GM18507 (cell line): ENCODE results near the gene BRCA2.
"Not testable (repeated sequence)": the region's sequence is repeated elsewhere in the genome, so short reads cannot be mapped to it uniquely, and the experiment has no call there.

Source experiments
- DNase-seq: peaks from one replicate; pipeline ENCODE4 v3.0.0; 2011; ENCODE audit warnings: low read depth; ENCODE audit not compliant: insufficient read length; ENCODE audit errors: extremely low spot score
- FAIRE-seq: peaks from 2 replicates; lab custom pipeline; 2011; peaks lifted over from hg19 to GRCh38; lab: Jason Lieb, UNC

BRCA2 gene

GRCh38 chr13:32305646-32306045 lies 9.7 kb upstream of the BRCA2 start:
- no peak for FAIRE-seq

GRCh38 chr13:32309312-32310133 lies 5.8 kb upstream of the BRCA2 start:
- DNase-seq (no peak), FAIRE-seq (no peak)

More at GRCh38 chr13:32305646-32306045, 9.7 kb upstream of the BRCA2 start:
- DNase-seq: no peak

DNA sequence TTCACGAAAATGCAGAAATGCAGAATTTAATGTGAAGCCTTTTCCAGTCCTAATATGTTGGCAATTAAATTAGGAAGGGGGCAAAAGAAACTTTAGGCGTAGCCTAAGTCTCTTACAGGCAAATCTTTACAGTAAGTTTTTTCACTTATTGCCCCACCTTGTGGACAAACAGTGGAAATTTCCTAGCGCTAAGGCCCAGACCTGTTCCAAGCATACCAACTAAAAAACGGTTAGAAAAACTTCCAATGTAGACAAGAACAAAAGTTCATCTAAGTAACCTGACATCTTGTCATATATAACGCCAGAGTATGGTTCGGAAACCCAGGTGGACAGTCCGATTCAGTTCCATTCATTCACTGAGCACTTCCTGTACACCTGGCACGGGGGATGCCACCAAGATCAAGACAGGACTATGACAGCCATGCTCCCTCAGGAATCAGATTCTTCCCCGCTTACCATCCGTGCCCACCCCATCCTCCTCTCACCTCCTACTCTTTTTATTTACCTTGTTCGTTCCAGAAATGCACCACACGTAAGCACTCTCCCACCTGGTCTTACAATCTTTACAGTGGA lies 5.1 kb upstream of the BRCA2 start:
- DNase-seq: no peak
- peak; percentile 91 for FAIRE-seq

DNA sequence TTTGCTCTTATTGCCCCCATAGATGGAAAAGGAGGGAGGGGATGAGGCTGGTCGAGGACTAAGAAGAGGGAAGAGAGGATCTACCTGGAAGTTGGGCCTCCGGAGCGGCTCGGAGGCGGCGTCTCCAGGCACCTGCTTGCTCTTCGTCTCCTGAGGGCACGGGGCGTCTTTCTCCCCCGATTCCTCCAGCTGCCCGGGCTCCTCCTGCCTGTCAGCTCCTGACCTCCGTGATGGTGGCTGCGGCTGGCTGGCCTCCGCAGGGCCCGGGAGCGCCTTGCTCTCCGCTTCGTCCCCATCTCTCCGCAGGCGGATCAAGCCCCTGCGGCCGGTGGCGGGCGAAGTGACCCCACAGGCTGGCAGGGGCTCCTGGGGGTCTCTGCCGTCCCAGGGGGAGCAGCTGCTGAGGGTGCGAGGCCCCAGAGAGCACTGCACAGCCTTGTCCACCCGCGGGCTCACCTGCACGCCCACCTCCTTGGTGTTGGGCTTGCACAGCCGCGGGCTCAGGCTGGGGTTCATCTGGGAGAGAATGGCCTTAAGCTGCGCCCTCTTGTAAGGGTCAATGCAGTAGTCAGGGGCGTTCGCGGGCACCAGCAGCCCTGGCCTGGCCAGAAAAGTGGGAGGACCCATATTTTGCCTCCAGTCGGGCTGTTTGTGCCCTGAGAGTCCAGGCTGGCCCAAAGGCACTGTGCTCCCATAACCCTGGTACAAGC lies 4.0 kb upstream of the BRCA2 start:
- FAIRE-seq: no peak
- no peak for DNase-seq

DNA sequence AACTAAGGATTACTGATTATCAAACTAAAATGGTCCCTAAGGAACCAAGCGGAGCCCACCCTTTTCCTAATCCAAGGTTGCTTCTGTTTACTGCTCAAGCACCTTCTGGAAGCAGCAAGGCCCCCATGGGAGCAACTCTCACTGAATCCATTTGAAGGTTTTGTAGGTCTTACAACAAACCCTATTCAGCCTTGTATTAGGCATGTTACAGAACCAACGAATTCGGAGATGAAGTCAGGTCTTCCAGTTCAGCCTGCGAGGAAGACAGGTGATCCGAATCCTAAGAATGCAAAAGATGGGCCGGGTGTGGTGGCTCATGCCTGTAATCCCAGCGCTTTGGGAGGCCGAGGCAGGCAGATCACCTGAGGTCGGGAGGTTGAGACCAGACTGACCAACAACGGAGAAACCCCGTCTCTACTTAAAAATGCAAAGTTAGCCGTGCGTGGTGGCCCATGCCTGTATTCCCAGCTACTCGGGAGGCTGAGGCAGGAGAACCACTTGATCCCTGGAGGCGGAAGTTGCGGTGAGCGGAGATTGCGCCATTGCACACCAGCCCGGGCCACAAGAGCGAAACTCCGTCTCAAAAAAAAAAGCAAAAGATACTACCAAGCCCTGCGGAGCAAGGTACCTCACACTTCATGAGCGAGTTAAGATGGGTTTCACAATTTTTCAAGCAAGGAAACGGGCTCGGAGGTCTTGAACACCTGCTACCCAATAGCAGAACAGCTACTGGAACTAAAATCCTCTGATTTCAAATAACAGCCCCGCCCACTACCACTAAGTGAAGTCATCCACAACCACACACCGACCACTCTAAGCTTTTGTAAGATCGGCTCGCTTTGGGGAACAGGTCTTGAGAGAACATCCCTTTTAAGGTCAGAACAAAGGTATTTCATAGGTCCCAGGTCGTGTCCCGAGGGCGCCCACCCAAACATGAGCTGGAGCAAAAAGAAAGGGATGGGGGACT lies 754 bp upstream of the BRCA2 start:
- FAIRE-seq: peak; percentile 82
- no peak for DNase-seq

DNA sequence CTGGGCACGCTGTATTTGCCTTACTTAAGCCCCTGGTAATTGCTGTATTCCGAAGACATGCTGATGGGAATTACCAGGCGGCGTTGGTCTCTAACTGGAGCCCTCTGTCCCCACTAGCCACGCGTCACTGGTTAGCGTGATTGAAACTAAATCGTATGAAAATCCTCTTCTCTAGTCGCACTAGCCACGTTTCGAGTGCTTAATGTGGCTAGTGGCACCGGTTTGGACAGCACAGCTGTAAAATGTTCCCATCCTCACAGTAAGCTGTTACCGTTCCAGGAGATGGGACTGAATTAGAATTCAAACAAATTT lies 676 bp downstream of the BRCA2 start:
- DNase-seq (no peak), FAIRE-seq (no peak)

DNA sequence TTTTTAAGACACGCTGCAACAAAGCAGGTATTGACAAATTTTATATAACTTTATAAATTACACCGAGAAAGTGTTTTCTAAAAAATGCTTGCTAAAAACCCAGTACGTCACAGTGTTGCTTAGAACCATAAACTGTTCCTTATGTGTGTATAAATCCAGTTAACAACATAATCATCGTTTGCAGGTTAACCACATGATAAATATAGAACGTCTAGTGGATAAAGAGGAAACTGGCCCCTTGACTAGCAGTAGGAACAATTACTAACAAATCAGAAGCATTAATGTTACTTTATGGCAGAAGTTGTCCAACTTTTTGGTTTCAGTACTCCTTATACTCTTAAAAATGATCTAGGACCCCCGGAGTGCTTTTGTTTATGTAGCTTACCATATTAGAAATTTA lies 1.2 kb downstream of the BRCA2 start:
- DNase-seq (no peak), FAIRE-seq (no peak)

DNA sequence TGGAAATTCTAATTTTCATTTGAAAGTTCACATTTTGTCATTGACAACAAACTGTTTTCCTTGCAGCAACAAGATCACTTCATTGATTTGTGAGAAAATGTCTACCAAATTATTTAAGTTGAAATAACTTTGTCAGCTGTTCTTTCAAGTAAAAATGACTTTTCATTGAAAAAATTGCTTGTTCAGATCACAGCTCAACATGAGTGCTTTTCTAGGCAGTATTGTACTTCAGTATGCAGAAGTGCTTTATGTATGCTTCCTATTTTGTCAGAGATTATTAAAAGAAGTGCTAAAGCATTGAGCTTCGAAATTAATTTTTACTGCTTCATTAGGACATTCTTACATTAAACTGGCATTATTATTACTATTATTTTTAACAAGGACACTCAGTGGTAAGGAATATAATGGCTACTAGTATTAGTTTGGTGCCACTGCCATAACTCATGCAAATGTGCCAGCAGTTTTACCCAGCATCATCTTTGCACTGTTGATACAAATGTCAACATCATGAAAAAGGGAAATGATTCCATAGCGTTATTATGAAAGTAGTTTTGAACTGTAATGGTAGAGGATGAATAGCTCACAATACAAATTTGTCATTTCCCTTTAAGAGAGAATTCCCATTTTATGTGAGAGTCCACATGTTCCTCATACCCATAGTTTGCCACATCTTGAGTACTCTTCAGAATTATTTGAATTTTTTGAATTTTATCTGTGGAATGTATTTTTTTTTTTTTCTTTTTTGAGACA lies 2.6 kb downstream of the BRCA2 start:
- FAIRE-seq: no peak

GRCh38 chr13:32320528-32320927 lies 5.2 kb downstream of the BRCA2 start:
- no peak for DNase-seq
- FAIRE-seq: no peak

More for the DNA sequence above, 2.6 kb downstream of the BRCA2 start:
- no peak for DNase-seq

DNA sequence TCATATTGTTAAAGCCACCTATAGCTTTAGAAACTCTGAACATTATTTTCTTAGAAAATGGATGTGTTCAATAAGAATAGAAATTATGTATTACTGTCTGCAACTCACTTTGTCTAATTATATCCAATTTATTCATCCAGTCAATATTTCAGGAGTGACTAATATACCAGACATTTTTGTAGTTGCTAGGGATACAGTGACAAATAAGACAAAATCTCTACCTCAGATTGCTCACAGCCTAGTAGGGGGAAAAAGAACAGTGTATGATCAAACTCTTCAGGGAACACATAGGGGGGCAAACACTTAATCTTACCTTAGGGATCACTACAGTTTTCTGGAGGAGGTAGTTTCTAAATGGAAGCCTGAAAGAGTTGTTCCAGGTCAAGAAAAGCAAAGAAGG lies 8.6 kb downstream of the BRCA2 start:
- DNase-seq: no peak
- no peak for FAIRE-seq

- no peak for FAIRE-seq
Measured at GRCh38 chr13:32330441-32330840, 15.1 kb downstream of the BRCA2 start.

GRCh38 chr13:32334671-32335070 lies 19.4 kb downstream of the BRCA2 start:
- DNase-seq: no peak
- no peak for FAIRE-seq

More at GRCh38 chr13:32330441-32330840, 15.1 kb downstream of the BRCA2 start:
- no peak for DNase-seq

- FAIRE-seq (peak; percentile 67), DNase-seq (no peak)
Measured at GRCh38 chr13:32340914-32341313, 25.6 kb downstream of the BRCA2 start.

GRCh38 chr13:32347651-32348050 lies 32.3 kb downstream of the BRCA2 start:
- DNase-seq: no peak
- no peak for FAIRE-seq

DNA sequence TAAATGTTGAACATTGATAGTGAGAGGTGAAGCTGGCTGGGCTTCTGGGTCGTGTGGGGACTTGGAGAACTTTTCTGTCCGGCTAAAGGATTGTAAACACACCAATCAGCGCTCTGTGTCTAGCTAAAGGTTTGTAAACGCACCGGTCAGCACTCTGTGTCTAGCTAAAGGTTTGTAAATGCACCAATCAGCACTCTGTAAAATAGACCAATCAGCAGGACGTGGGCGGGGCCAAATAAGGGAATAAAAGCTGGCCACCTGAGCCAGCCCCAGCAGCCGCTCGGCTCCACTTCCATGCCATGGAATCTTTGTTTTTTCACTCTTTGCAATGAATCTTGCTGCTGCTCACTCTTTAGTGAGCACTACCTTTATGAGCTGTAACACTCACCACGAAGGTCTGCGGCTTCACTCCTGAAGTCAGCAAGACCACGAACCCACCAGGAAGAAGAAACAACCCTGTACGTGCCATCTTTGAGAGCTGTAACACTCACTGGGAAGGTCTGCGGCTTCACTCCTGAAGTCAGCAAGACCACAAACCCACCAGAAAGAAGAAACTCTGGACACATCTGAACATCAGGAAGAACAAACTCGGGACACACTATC lies 35.6 kb downstream of the BRCA2 start:
- DNase-seq, FAIRE-seq: not testable (repeated sequence)

DNA sequence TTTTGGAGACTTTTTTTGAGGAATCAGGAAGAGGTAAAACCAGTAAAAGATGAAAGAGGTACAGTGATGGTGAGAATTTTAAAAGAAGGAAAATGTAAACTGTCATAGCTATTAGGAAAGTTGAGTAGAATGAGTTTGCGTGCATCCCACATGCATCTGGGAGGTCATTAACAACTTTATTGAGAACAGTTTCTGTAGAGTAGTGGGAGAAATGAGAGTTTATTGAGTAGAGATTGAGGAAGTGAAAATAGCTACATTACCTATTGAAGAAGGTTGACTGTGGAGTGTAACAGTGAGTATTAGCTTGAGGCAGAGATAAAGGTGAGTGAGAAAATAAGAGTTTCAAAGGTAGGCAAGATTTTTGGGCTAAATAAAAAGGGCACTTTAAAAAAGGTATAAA lies 38.7 kb downstream of the BRCA2 start:
- no peak for DNase-seq
- peak; percentile 41 for FAIRE-seq

DNA sequence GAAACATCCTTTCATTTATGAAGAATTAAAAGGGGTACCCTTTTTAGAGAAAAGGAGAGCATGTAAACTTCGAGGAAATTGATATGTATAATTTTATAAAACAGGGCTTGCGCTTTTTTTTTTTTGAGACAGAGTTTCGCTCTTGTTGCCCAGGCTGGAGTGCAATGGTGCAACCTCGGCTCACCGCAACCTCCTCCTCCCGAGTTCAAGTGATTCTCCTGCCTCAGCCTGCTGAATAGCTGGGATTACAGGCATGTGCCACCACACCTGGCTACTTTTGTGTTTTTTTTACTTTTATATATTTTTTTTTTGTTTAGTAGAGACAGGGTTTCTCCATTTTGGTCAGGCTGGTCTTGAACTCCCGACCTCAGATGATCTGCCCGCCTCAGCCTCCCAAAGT lies 40.6 kb downstream of the BRCA2 start:
- not testable (repeated sequence) for DNase-seq, FAIRE-seq

DNA sequence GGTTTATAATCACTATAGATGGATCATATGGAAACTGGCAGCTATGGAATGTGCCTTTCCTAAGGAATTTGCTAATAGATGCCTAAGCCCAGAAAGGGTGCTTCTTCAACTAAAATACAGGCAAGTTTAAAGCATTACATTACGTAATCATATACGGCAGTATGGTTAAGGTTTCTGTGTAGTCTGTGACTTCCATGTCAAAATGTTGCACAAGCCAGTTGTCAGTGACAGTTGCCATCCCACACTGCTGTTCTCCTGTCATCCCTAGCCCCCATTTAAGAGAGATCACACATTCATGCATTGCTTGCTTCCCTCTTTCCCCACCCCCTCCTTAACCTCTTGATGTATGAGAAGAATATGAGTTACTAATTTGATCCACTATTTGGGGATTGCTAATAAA lies 47.3 kb downstream of the BRCA2 start:
- DNase-seq: no peak
- no peak for FAIRE-seq

- DNase-seq (no peak), FAIRE-seq (no peak)
Measured at GRCh38 chr13:32370805-32371204, 55.5 kb downstream of the BRCA2 start.
